GM23338 (cell line): ENCODE measurements around the gene MGAT5. TPM values are rescaled to one million over a fixed set of nuclear protein-coding genes. Genes with fewer than 3 reads are reported as not detected.
A peak's percentile ranks its signal among the peaks of the same experiment; 100 is the strongest.

Source experiments
- ATAC-seq: fragments of 200-7000 bp; cut with Tn5 transposase; 3 replicates; pipeline ENCODE4 v1.9.1; 2020
- DNase-seq: peaks from one replicate; pipeline ENCODE4 v3.0.0-alpha.2; 2015; ENCODE audit warnings: low spot score
- H2AFZ ChIP-seq: fragments of 200-600 bp; sonication (generic); 2 replicates; pipeline ENCODE4 v1.8.0; 2016; ENCODE audit warnings: antibody characterized with exemption, mild to moderate bottlenecking, moderate library complexity
- H3F3A ChIP-seq: fragments of 200-600 bp; sonication (generic); replicated peaks from 2 replicates; pipeline ENCODE4 v1.8.0; 2017; ENCODE audit warnings: antibody characterized with exemption, mixed run types, low read depth
- H3K27ac ChIP-seq: fragments of 200-600 bp; sonication (generic); 2 replicates; pipeline ENCODE4 v1.6.1; 2016; ENCODE audit warnings: low read depth
- H3K27me3 ChIP-seq: fragments of 200-600 bp; sonication (generic); 2 replicates; pipeline ENCODE4 v1.8.0; 2016; ENCODE audit warnings: mild to moderate bottlenecking, mixed run types, moderate library complexity; ENCODE audit not compliant: insufficient read depth
- H3K36me3 ChIP-seq: fragments of 200-600 bp; sonication (generic); 2 replicates; pipeline ENCODE4 v1.8.0; 2016; ENCODE audit warnings: mild to moderate bottlenecking; ENCODE audit not compliant: insufficient read depth
- H3K4me1 ChIP-seq: fragments of 200-600 bp; sonication (generic); 2 replicates; pipeline ENCODE4 v1.8.0; 2016; ENCODE audit warnings: mild to moderate bottlenecking, moderate library complexity; ENCODE audit not compliant: insufficient read depth
- H3K4me2 ChIP-seq: fragments of 200-600 bp; sonication (generic); 2 replicates; pipeline ENCODE4 v1.7.1; 2017; ENCODE audit warnings: mixed run types
- H3K4me3 ChIP-seq: fragments of 200-600 bp; sonication (generic); 2 replicates; pipeline ENCODE4 v1.6.1; 2016; ENCODE audit warnings: mixed run types
- H3K79me2 ChIP-seq: fragments of 200-600 bp; sonication (generic); replicated peaks from 2 replicates; pipeline ENCODE4 v1.8.0; 2017; ENCODE audit warnings: mild to moderate bottlenecking; ENCODE audit not compliant: insufficient read depth
- H3K9me2 ChIP-seq: fragments of 200-600 bp; sonication (generic); 2 replicates; pipeline ENCODE4 v1.8.0; 2017; ENCODE audit not compliant: insufficient read depth
- H4K20me1 ChIP-seq: fragments of 200-600 bp; sonication (generic); replicated peaks from 2 replicates; pipeline ENCODE4 v1.8.0; 2017; ENCODE audit warnings: mild to moderate bottlenecking; ENCODE audit not compliant: insufficient read depth
- H3K27ac Mint-ChIP-seq: 2 replicates; pipeline ENCODE4 v1.8.0; 2020; ENCODE audit warnings: inconsistent platforms, mild to moderate bottlenecking, moderate library complexity, mixed read lengths
- H3K27me3 Mint-ChIP-seq: 3 replicates; pipeline ENCODE4 v1.8.0; 2022; ENCODE audit warnings: low read depth, mild to moderate bottlenecking, moderate library complexity, mixed read lengths, inconsistent platforms; ENCODE audit not compliant: insufficient read depth, poor library complexity
- H3K36me3 Mint-ChIP-seq: 3 replicates; pipeline ENCODE4 v1.8.0; 2021; ENCODE audit warnings: low read depth, mild to moderate bottlenecking, inconsistent platforms, moderate library complexity, mixed read lengths
- H3K4me1 Mint-ChIP-seq: 3 replicates; pipeline ENCODE4 v1.8.0; 2020; ENCODE audit warnings: mild to moderate bottlenecking, inconsistent platforms, mixed read lengths
- H3K4me3 Mint-ChIP-seq: 3 replicates; pipeline ENCODE4 v1.8.0; 2021; ENCODE audit warnings: moderate library complexity, mild to moderate bottlenecking, inconsistent platforms, mixed read lengths
- H3K9me3 Mint-ChIP-seq: 3 replicates; pipeline ENCODE4 v1.8.0; 2020; ENCODE audit warnings: moderate library complexity, mild to moderate bottlenecking, inconsistent platforms, mixed read lengths
- polyA plus RNA-seq: library from polyadenylated mRNA; unstranded; fragments of >200 nt; fragmentation: Nextera tagmentation; extraction: Ambion mirVana; gene quantifications from 2 replicates; pipeline ENCODE4 v1.2.1, GENCODE V29; 2016
- total RNA-seq: library from RNA; depleted of rRNA; stranded (reverse); fragments of >200 nt; shearing (Covaris generic); gene quantifications from 2 replicates; pipeline ENCODE4 v1.2.3, GENCODE V29; 2014
- TF ChIP-seq, protein P1 (sequence below), 2 experiments: fragments of 200-600 bp in 1 of 2; sonication (generic) in 1 of 2; conservative IDR thresholded peaks; 2 replicates each; pipeline versions ENCODE4 v1.5.1 to v1.6.1; 2016 to 2017; ENCODE audit warnings: antibody characterized with exemption in 2 of 2, low read depth in 2 of 2, mild to moderate bottlenecking in 2 of 2, moderate library complexity in 1 of 2
- TF ChIP-seq, protein P2 (sequence below): fragments of 250-450 bp; sonication (Bioruptor Pico); IDR thresholded peaks from 2 replicates; pipeline ENCODE4 v1.5.0; 2020; ENCODE audit warnings: mild to moderate bottlenecking, moderate library complexity

Gene MGAT5
- total and polyA plus RNA-seq, 2 experiments from 2014 or later: 4.6 to 27.6 TPM

DNA sequence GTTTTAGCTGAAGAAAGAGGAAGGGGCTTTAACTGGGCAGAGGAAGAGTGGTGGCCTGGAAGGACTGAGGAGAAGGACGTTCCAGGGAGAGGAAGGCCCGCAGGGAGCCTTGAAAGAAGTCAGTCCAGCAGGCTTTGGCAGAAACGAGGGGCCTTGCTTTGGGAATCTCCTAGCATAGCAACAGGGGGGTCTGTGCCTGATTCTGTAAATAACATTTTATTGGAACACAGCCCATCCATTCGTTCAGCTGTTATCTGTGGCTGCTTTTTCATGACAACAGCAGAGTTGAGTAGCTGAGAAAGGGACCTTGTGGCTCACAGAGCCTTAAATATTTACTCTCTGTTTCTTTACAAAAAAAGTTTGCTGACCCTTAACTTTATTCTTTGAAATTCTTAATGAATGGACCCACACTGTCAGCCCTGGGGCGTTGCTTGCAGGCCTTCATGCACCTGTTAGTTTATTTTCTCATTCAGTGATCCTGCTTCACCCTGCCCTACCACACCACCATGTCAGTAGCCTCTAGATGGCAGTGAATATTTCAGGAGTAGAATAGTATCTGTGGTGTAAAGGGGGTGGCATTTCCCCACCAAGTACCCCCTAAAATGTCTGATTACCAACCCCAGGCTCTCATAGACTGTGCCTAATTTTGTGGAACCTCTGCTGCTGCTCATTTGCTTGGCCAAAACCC, 61.0 kb downstream of the MGAT5 start:
- Histone ChIP-seq H3K4me1 (peaks cover 9% of the 10 kb centered on the region), H3K79me2 (peaks cover 13% of the 10 kb centered on the region), H3F3A (no peaks in the 10 kb centered on the region), H2AFZ (no peak overlapping the region), H3K36me3 (no peaks in the 10 kb centered on the region), H3K27ac (no peak overlapping the region), H4K20me1 (peaks cover 11% of the 10 kb centered on the region), H3K9me2 (peaks cover 6% of the 10 kb centered on the region), H3K4me3 (no peak overlapping the region), H3K27me3 (no peaks in the 10 kb centered on the region), H3K4me2 (no peak overlapping the region)
- Mint-ChIP-seq H3K9me3 (no peaks in the 10 kb centered on the region; the same call in 2 of the 3 replicates), H3K27ac (peak overlapping the region; percentile 67), H3K27me3 (peaks cover 4% of the 10 kb centered on the region), H3K4me1 (peaks cover 13% of the 10 kb centered on the region), H3K36me3 (peaks cover 22% of the 10 kb centered on the region), H3K4me3 (no peak overlapping the region)
- peak; percentile 50; the same call in 2 of the 3 replicates for ATAC-seq
- DNase-seq: no peak
- TF ChIP-seq, protein P1, sequence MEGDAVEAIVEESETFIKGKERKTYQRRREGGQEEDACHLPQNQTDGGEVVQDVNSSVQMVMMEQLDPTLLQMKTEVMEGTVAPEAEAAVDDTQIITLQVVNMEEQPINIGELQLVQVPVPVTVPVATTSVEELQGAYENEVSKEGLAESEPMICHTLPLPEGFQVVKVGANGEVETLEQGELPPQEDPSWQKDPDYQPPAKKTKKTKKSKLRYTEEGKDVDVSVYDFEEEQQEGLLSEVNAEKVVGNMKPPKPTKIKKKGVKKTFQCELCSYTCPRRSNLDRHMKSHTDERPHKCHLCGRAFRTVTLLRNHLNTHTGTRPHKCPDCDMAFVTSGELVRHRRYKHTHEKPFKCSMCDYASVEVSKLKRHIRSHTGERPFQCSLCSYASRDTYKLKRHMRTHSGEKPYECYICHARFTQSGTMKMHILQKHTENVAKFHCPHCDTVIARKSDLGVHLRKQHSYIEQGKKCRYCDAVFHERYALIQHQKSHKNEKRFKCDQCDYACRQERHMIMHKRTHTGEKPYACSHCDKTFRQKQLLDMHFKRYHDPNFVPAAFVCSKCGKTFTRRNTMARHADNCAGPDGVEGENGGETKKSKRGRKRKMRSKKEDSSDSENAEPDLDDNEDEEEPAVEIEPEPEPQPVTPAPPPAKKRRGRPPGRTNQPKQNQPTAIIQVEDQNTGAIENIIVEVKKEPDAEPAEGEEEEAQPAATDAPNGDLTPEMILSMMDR (conservative IDR thresholded peaks at IDR 0.05; ENCODE audit: low read depth in 2 of 2): peak in 1 of 2 experiments; percentile 16; a peak in 1 of 4 replicates
- TF ChIP-seq, protein P2, sequence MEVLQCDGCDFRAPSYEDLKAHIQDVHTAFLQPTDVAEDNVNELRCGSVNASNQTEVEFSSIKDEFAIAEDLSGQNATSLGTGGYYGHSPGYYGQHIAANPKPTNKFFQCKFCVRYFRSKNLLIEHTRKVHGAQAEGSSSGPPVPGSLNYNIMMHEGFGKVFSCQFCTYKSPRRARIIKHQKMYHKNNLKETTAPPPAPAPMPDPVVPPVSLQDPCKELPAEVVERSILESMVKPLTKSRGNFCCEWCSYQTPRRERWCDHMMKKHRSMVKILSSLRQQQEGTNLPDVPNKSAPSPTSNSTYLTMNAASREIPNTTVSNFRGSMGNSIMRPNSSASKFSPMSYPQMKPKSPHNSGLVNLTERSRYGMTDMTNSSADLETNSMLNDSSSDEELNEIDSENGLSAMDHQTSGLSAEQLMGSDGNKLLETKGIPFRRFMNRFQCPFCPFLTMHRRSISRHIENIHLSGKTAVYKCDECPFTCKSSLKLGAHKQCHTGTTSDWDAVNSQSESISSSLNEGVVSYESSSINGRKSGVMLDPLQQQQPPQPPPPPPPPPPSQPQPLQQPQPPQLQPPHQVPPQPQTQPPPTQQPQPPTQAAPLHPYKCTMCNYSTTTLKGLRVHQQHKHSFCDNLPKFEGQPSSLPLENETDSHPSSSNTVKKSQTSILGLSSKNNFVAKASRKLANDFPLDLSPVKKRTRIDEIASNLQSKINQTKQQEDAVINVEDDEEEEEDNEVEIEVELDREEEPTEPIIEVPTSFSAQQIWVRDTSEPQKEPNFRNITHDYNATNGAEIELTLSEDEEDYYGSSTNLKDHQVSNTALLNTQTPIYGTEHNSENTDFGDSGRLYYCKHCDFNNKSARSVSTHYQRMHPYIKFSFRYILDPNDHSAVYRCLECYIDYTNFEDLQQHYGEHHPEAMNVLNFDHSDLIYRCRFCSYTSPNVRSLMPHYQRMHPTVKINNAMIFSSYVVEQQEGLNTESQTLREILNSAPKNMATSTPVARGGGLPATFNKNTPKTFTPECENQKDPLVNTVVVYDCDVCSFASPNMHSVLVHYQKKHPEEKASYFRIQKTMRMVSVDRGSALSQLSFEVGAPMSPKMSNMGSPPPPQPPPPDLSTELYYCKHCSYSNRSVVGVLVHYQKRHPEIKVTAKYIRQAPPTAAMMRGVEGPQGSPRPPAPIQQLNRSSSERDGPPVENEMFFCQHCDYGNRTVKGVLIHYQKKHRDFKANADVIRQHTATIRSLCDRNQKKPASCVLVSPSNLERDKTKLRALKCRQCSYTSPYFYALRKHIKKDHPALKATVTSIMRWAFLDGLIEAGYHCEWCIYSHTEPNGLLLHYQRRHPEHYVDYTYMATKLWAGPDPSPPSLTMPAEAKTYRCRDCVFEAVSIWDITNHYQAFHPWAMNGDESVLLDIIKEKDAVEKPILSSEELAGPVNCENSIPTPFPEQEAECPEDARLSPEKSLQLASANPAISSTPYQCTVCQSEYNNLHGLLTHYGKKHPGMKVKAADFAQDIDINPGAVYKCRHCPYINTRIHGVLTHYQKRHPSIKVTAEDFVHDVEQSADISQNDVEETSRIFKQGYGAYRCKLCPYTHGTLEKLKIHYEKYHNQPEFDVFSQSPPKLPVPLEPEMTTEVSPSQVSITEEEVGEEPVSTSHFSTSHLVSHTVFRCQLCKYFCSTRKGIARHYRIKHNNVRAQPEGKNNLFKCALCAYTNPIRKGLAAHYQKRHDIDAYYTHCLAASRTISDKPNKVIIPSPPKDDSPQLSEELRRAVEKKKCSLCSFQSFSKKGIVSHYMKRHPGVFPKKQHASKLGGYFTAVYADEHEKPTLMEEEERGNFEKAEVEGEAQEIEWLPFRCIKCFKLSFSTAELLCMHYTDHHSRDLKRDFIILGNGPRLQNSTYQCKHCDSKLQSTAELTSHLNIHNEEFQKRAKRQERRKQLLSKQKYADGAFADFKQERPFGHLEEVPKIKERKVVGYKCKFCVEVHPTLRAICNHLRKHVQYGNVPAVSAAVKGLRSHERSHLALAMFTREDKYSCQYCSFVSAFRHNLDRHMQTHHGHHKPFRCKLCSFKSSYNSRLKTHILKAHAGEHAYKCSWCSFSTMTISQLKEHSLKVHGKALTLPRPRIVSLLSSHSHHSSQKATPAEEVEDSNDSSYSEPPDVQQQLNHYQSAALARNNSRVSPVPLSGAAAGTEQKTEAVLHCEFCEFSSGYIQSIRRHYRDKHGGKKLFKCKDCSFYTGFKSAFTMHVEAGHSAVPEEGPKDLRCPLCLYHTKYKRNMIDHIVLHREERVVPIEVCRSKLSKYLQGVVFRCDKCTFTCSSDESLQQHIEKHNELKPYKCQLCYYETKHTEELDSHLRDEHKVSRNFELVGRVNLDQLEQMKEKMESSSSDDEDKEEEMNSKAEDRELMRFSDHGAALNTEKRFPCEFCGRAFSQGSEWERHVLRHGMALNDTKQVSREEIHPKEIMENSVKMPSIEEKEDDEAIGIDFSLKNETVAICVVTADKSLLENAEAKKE (CRISPR knock-in tag): no peak
